ENCODE data around the gene DSPP.

DNA sequence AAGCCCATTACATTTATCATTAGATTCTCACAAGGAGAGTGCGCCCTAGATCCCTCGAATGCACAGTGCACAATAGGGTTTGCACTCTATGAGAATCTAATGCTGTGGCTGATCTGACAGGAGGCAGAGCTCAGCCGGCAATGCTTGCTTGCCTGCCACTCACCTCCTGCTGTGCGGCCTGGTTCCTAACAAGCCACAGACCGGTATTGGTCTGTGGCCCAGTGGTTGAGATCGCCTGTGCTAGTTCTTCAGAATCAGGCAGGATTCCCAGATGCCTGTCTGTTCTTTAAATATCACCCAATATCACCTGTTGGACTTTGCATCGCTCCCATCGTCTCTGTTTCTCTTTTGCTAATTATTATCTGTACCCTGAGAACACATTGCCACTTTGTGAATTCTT is 14.0 kb downstream of the DSPP start:
- TF ChIP-seq, protein P1, sequence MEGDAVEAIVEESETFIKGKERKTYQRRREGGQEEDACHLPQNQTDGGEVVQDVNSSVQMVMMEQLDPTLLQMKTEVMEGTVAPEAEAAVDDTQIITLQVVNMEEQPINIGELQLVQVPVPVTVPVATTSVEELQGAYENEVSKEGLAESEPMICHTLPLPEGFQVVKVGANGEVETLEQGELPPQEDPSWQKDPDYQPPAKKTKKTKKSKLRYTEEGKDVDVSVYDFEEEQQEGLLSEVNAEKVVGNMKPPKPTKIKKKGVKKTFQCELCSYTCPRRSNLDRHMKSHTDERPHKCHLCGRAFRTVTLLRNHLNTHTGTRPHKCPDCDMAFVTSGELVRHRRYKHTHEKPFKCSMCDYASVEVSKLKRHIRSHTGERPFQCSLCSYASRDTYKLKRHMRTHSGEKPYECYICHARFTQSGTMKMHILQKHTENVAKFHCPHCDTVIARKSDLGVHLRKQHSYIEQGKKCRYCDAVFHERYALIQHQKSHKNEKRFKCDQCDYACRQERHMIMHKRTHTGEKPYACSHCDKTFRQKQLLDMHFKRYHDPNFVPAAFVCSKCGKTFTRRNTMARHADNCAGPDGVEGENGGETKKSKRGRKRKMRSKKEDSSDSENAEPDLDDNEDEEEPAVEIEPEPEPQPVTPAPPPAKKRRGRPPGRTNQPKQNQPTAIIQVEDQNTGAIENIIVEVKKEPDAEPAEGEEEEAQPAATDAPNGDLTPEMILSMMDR (IDR thresholded peaks at IDR 0.05; ENCODE audit: low read depth, low read length, poor library complexity, severe bottlenecking) = no peak
- TF ChIP-seq EZH2phosphoT487 (IDR thresholded peaks at IDR 0.05; ENCODE audit: borderline replicate concordance, low read length) = no peak

Measured in DOHH2 (cell line).